CD4-positive, CD25-positive, alpha-beta regulatory T cell (primary cell): ENCODE results near the gene ACAP2. TPM values are rescaled to one million over a fixed set of nuclear protein-coding genes. Genes with fewer than 3 reads are reported as not detected.
"Not testable (repeated sequence)": the region's sequence is repeated elsewhere in the genome, so short reads cannot be mapped to it uniquely, and the experiment has no call there.

Experiments used
- ATAC-seq, 2 donors: fragments of 150-1000 bp; cut with Tn5 transposase; one replicate each; pipeline ENCODE4 v1.10.0; 2021; ENCODE audit warnings: low read depth in 2 of 2, moderate number of reproducible peaks in 2 of 2, moderate library complexity in 1 of 2
- DNase-seq, 3 donors: peaks; one replicate each; pipeline versions ENCODE4 v3.0.0 to v3.0.0-alpha.2; 2012 to 2022; ENCODE audit warnings: mixed read lengths in 1 of 3
- H3K27ac ChIP-seq: one replicate; pipeline ENCODE4 v1.7.0; 2013; ENCODE audit warnings: mild to moderate bottlenecking, low read length; ENCODE audit not compliant: insufficient read depth, poor library complexity, severe bottlenecking
- H3K27me3 ChIP-seq: one replicate; pipeline ENCODE4 v1.7.0; 2013; ENCODE audit warnings: low read length; ENCODE audit not compliant: control insufficient read depth, insufficient read depth
- H3K36me3 ChIP-seq: one replicate; pipeline ENCODE4 v1.7.0; 2013; ENCODE audit warnings: mild to moderate bottlenecking, low read length, moderate library complexity; ENCODE audit not compliant: control insufficient read depth, insufficient read depth
- H3K4me1 ChIP-seq: 2 replicates; pipeline ENCODE4 v1.7.0; 2013; ENCODE audit warnings: mild to moderate bottlenecking, low read length; ENCODE audit not compliant: insufficient read depth, control insufficient read depth, poor library complexity, severe bottlenecking
- H3K4me3 ChIP-seq: one replicate; pipeline ENCODE4 v1.7.0; 2013; ENCODE audit warnings: low read depth, mild to moderate bottlenecking, low read length, moderate library complexity
- H3K9me3 ChIP-seq, 2 experiments: 1 replicate in 1 of 2; 2 replicates in 1 of 2; pipeline ENCODE4 v1.7.0; 2013; ENCODE audit warnings: low read length in 2 of 2, mild to moderate bottlenecking in 1 of 2, moderate library complexity in 1 of 2; ENCODE audit not compliant: control insufficient read depth in 2 of 2
- H3K27ac Mint-ChIP-seq, 3 donors: one replicate each; pipeline ENCODE4 v1.8.0; 2020 to 2022; ENCODE audit warnings: mild to moderate bottlenecking in 3 of 3, mixed read lengths in 3 of 3, moderate library complexity in 2 of 3
- H3K27me3 Mint-ChIP-seq: one replicate; pipeline ENCODE4 v1.8.0; 2022; ENCODE audit warnings: mild to moderate bottlenecking, mixed read lengths
- H3K36me3 Mint-ChIP-seq: one replicate; pipeline ENCODE4 v1.8.0; 2020; ENCODE audit warnings: mixed read lengths
- H3K4me1 Mint-ChIP-seq, 4 donors: one replicate each; pipeline ENCODE4 v1.8.0; 2020 to 2022; ENCODE audit warnings: mixed read lengths in 4 of 4, mild to moderate bottlenecking in 1 of 4
- H3K4me3 Mint-ChIP-seq, 4 donors: one replicate each; pipeline ENCODE4 v1.8.0; 2020 to 2022; ENCODE audit warnings: mild to moderate bottlenecking in 4 of 4, mixed read lengths in 4 of 4, moderate library complexity in 3 of 4
- H3K9me3 Mint-ChIP-seq, 7 donors: one replicate each; pipeline ENCODE4 v1.8.0; 2020 to 2022; ENCODE audit warnings: mixed read lengths in 7 of 7, mild to moderate bottlenecking in 3 of 7, moderate library complexity in 2 of 7
- polyA plus RNA-seq, 4 donors: library from polyadenylated mRNA; unstranded; fragments of 300-500 nt; fragmentation: Illumina TruSeq; gene quantifications; one replicate each; pipeline ENCODE4 v1.2.3, GENCODE V29; 2021
- total RNA-seq: library from RNA; stranded (reverse); gene quantifications from one replicate; pipeline ENCODE4 v1.2.3, GENCODE V29; 2022

The ACAP2 gene
- total and polyA plus RNA-seq, 5 donors from 2014 or later = 36.9 to 121 (median 51.9) TPM

DNA sequence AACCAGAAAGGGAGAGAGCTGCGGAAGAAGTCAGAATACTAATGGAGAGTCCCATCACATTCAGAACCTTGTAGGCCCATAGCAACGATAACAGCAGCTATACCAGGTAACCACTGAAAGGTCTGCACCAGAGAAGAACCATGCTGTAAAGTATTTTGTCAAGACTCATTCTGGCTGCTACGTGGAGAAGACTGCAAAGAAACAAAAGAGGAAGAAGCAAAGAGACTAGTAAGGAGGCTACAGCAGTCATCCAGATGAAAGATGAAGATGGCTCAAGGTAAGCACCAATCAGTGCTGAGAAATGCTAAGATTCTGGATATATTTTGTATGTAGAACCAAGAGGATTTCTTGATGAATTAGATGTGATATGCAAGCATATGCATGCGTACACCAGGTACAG, 39.6 kb downstream of the ACAP2 start:
- ATAC-seq (no peak), DNase-seq (no peak)
- H3K27ac ChIP-seq = no peak overlapping the region
- H3K36me3 ChIP-seq = no peaks in the 10 kb centered on the region
- H3K36me3 Mint-ChIP-seq = peaks cover 20% of the 10 kb centered on the region
- H3K27me3 Mint-ChIP-seq = no peaks in the 10 kb centered on the region
- H3K27me3 ChIP-seq = no peaks in the 10 kb centered on the region
- peaks cover 4% of the 10 kb centered on the region for H3K4me1 ChIP-seq
- peaks cover 36 to 51% (median 44%) of the 10 kb centered on the region in 4 donors for H3K4me1 Mint-ChIP-seq
- H3K27ac Mint-ChIP-seq = no peak overlapping the region
- peaks cover 0 to 3% of the 10 kb centered on the region in 2 experiments for H3K9me3 ChIP-seq
- peaks cover 0 to 6% (median 0%) of the 10 kb centered on the region in 7 donors for H3K9me3 Mint-ChIP-seq
- H3K4me3 ChIP-seq = no peak overlapping the region
- no peak overlapping the region for H3K4me3 Mint-ChIP-seq

DNA sequence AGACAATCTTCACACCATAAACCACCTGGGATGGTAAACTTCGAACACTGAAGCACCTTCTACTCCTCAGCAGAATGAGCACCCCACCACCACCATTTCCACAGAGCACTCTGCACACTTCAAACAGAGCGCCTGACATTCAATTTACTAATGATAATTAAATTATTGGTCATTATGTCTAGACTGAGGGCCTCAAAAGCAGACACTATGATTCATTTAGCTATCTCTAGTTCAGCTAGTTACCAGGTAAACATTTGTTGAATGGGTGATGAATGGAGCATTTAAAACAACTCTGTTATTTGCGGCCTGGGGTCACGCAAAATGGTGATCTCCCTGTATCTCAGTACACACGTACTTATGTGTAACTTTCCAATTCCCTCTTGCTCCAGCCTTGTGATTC, 40.9 kb downstream of the ACAP2 start:
- Histone ChIP-seq H3K4me3 (no peak overlapping the region), H3K27ac (no peak overlapping the region), H3K27me3 (no peaks in the 10 kb centered on the region), H3K9me3 (no peaks in the 10 kb centered on the region), H3K36me3 (peaks cover 2% of the 10 kb centered on the region), H3K4me1 (peaks cover 4% of the 10 kb centered on the region)
- Mint-ChIP-seq H3K9me3 (no peaks in the 10 kb centered on the region), H3K4me3 (no peak overlapping the region), H3K27me3 (no peaks in the 10 kb centered on the region), H3K27ac (peak overlapping the region; percentile 3 to 34 (median 13)), H3K36me3 (peaks cover 12% of the 10 kb centered on the region), H3K4me1 (peaks cover 39 to 52% (median 47%) of the 10 kb centered on the region in 4 donors)
- no peak for DNase-seq
- ATAC-seq = no peak

DNA sequence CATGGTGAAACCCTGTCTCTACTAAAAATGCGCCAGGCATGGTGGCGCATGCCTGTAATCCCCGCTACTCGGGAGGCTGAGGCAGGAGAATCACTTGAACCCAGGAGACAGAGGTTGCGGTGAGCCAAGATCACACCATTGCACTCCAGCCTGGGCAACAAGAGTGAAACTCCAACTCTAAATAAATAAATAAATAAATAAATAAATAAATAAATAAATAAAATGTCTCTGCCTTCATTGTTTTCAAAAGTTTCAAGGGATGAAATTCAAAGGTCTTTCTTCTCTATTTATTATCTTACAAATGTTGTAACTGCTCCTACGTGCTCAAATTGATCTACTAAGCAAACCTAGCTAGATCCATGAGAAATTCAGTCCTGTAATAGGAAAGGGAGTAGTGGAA, 44.4 kb downstream of the ACAP2 start:
- H3K36me3 Mint-ChIP-seq, ATAC-seq, H3K27me3 ChIP-seq, H3K9me3 ChIP-seq, H3K36me3 ChIP-seq, H3K9me3 Mint-ChIP-seq, H3K27ac ChIP-seq, H3K4me1 ChIP-seq, H3K4me3 Mint-ChIP-seq, H3K4me3 ChIP-seq, DNase-seq, H3K27me3 Mint-ChIP-seq: not testable (repeated sequence)
- H3K27ac Mint-ChIP-seq = peak overlapping the region in 1 of 3 donors; percentile 10
- H3K4me1 Mint-ChIP-seq = peaks cover 22 to 59% (median 45%) of the 10 kb centered on the region in 4 donors

DNA sequence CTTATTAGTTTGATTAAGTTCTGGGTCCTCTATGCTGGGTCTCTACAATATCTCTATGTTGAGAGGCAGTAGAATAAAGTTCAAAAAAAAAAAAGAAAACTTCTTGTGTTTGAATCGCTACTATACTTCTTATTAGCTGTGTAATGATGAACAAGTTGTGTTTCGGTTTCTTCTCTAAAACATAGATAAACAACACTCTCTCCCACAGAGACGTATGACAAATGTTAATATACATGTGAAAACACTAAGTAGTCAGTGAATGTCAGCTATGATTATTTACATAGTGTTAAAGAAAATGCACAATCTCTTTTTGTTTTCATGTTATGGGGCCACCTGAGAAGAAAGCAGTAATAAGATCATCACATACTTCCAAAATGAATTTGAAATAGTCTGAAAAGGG, 45.3 kb downstream of the ACAP2 start:
- no peak overlapping the region for H3K27ac ChIP-seq
- peaks cover 11% of the 10 kb centered on the region for H3K4me1 ChIP-seq
- ATAC-seq = no peak
- no peaks in the 10 kb centered on the region for H3K9me3 ChIP-seq
- H3K36me3 ChIP-seq = peaks cover 2% of the 10 kb centered on the region
- Mint-ChIP-seq H3K27me3 (no peaks in the 10 kb centered on the region), H3K4me1 (peaks cover 26 to 69% (median 54%) of the 10 kb centered on the region in 4 donors), H3K27ac (peak overlapping the region in 1 of 3 donors; percentile 32), H3K36me3 (no peaks in the 10 kb centered on the region), H3K4me3 (peak overlapping the region in 1 of 4 donors; percentile 11), H3K9me3 (no peaks in the 10 kb centered on the region)
- no peaks in the 10 kb centered on the region for H3K27me3 ChIP-seq
- no peak for DNase-seq
- peak overlapping the region; percentile 42 for H3K4me3 ChIP-seq

DNA sequence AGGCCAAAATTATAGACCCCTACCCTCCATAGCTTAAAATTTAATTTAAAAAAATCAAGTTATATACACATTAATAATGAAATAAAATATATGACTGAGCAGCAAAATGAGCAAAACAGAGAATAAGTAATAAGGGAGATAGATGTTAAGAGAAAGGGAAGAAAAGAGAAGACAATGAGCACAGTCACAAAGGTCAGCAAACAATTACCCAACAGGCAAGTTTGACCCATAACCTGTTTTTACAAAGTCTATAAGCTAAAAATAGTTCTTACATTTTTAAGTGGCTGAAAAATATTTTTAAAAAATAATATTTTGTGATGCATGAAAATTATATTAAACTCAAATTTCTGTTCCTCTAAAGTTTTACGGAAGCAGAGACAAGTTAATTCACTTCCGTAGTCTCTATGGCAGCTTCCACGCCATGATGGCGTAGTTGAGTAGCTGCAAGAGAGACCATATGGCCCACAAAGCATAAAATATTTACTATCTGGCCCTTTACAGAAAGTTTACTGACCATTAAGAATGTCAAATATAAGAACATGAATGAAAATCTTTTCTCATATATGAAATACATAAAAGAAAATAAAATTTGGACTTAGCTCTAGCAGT, 47.5 kb downstream of the ACAP2 start:
- no peaks in the 10 kb centered on the region for H3K9me3 ChIP-seq
- no peak for DNase-seq
- no peaks in the 10 kb centered on the region for H3K9me3 Mint-ChIP-seq
- H3K4me1 ChIP-seq = peaks cover 7% of the 10 kb centered on the region
- peaks cover 18% of the 10 kb centered on the region for H3K36me3 ChIP-seq
- H3K27ac Mint-ChIP-seq = no peak overlapping the region
- no peak overlapping the region for H3K4me3 ChIP-seq
- no peaks in the 10 kb centered on the region for H3K36me3 Mint-ChIP-seq
- ATAC-seq = no peak
- no peaks in the 10 kb centered on the region for H3K27me3 Mint-ChIP-seq
- no peak overlapping the region for H3K27ac ChIP-seq
- H3K4me3 Mint-ChIP-seq = no peak overlapping the region
- no peaks in the 10 kb centered on the region for H3K27me3 ChIP-seq
- H3K4me1 Mint-ChIP-seq = peaks cover 22 to 65% (median 41%) of the 10 kb centered on the region in 4 donors

DNA sequence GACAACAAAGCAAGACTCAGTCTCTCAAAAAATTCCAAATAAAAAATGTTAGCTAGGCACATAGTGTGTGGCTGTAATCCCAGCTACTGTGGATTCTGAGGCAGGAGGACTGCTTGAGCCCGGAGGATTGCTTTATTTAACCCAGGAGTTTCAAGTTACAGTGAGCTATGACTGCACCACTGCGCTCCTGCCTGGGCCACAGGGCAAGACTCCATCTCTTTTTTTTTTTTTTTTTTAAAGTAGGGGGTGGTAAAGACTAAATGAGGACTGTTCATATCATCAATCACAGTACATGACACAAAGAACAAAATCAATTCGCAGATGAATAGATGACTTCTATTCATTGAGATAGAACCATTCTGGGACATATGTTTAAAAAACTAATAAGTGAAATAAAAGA, 48.1 kb downstream of the ACAP2 start:
- DNase-seq = no peak
- Histone ChIP-seq H3K27ac (no peak overlapping the region), H3K36me3 (peaks cover 22% of the 10 kb centered on the region), H3K4me3 (no peak overlapping the region), H3K4me1 (peaks cover 7% of the 10 kb centered on the region), H3K9me3 (no peaks in the 10 kb centered on the region), H3K27me3 (no peaks in the 10 kb centered on the region)
- Mint-ChIP-seq H3K27ac (peak overlapping the region in 1 of 3 donors; percentile 80), H3K36me3 (no peaks in the 10 kb centered on the region), H3K4me1 (peaks cover 19 to 63% (median 39%) of the 10 kb centered on the region in 4 donors), H3K4me3 (no peak overlapping the region), H3K27me3 (no peaks in the 10 kb centered on the region), H3K9me3 (no peaks in the 10 kb centered on the region)
- no peak for ATAC-seq

DNA sequence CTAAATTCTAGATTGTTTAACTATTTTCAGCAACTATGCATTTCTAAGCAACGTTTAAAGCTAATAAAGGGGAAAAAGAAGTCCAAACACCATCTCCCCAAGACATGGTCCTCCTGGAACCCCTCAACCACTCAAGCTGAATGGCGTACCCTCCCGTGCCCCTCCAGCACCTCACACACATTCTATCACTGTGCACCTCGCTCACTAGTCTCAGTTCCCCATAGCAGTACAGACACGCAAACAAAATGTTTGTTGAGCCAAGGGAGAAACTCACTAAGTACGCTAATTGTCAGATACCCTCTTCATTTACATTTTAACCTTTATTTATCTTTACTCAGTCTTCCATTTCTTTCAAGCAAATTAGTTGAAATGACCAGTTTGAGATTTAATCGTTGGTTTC, 48.8 kb downstream of the ACAP2 start:
- no peak for ATAC-seq
- Histone ChIP-seq H3K4me3 (no peak overlapping the region), H3K27ac (no peak overlapping the region), H3K4me1 (peaks cover 7% of the 10 kb centered on the region), H3K36me3 (peaks cover 22% of the 10 kb centered on the region), H3K27me3 (no peaks in the 10 kb centered on the region), H3K9me3 (no peaks in the 10 kb centered on the region)
- H3K4me1 Mint-ChIP-seq = peaks cover 19 to 57% (median 39%) of the 10 kb centered on the region in 4 donors
- peak overlapping the region in 2 of 3 donors; percentile 76 to 80 for H3K27ac Mint-ChIP-seq
- no peak for DNase-seq
- H3K9me3 Mint-ChIP-seq = no peaks in the 10 kb centered on the region
- no peak overlapping the region for H3K4me3 Mint-ChIP-seq
- no peaks in the 10 kb centered on the region for H3K36me3 Mint-ChIP-seq
- no peaks in the 10 kb centered on the region for H3K27me3 Mint-ChIP-seq

DNA sequence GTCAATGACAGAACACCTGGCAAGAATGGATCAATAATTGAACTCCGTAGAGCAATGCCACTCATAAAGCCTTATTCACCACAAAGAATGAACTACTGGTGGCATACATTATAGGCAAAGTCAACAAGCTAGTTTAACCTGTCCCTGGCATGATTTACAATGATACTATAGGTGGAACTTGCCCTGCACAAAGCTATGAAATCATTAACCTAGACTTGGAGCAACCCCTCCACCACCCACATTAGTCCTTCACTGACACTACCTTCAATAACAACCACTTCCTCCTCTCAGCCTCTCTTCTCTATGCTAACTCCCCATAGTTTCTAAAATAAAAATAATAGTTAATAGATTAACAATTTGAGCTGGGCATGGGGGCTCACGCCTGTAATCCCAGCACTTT, 54.4 kb downstream of the ACAP2 start:
- H3K36me3 Mint-ChIP-seq = peaks cover 3% of the 10 kb centered on the region
- H3K4me1 Mint-ChIP-seq = peaks cover 32 to 48% (median 36%) of the 10 kb centered on the region in 4 donors
- H3K36me3 ChIP-seq = peaks cover 19% of the 10 kb centered on the region
- DNase-seq (peak in 1 of 3 donors; percentile 13), ATAC-seq (peak in 1 of 2 donors; percentile 24)
- H3K4me1 ChIP-seq = peaks cover 8% of the 10 kb centered on the region
- no peaks in the 10 kb centered on the region for H3K27me3 ChIP-seq
- H3K4me3 Mint-ChIP-seq = no peak overlapping the region
- no peaks in the 10 kb centered on the region for H3K27me3 Mint-ChIP-seq
- peak overlapping the region in 2 of 3 donors; percentile 1 to 52 for H3K27ac Mint-ChIP-seq
- H3K9me3 ChIP-seq = no peaks in the 10 kb centered on the region
- H3K4me3 ChIP-seq = no peak overlapping the region
- H3K9me3 Mint-ChIP-seq = no peaks in the 10 kb centered on the region
- H3K27ac ChIP-seq = no peak overlapping the region
